Colon (tissue), 2 donors: ENCODE data around the gene OSBPL2.

Experiments used
- FAIRE-seq: peaks from 2 replicates; lab custom pipeline; 2012; peaks lifted over from hg19 to GRCh38; lab: Jason Lieb, UNC
- donor health status: control.
- donor health status: control.

The OSBPL2 gene

DNA sequence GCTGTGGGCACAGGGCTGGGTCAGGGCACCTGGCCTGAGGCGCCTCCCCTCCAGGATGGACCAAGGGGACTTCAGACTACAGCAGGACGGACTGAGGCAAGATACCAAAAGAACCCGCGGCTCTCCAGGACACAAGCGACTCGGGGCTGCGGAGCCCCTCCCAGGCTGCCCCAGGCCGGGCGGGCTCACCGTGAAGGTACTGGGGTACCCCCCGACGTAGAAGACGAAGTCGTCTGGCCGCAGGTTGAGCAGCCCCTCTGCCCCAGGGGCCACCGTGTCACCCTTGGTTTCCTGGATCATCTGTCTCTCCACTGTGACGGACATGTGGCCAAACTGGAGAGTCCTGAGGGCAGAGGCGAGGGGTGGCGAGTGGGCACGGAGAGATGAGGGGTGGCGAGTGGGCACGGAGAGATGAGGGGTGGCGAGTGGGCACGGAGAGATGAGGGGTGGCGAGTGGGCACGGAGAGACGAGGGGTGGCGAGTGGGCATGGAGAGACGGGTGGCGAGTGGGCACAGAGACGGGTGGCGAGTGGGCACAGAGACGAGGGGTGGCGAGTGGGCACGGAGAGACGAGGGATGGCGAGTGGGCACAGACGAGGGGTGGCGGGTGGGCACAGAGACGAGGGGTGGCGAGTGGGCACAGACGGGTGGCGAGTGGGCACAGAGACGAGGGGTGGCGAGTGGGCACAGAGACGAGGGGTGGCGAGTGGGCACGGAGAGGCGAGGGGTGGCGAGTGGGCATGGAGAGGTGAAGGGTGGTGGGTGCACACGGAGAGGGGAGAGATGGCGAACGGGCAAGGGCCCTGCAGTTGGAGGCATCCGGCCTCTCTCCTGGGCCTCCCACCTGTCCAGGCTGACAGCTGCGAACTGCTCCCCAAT is 75.4 kb downstream of the OSBPL2 start:
- FAIRE-seq = no peak

DNA sequence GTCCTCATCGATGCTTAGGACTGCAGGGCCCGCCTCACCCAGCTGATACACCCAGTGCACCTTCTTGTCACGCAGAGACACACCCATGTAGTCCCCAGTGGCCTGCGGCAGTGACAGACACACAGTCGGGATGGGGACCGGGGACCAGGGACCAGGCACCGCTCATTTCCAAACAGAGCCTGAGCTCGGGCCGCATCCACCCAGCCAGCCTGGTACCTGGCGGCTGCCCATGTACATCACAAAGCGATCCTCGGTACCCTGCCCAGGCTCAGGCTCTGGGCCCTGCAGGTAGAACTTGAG is 76.0 kb downstream of the OSBPL2 start:
- FAIRE-seq = no peak

DNA sequence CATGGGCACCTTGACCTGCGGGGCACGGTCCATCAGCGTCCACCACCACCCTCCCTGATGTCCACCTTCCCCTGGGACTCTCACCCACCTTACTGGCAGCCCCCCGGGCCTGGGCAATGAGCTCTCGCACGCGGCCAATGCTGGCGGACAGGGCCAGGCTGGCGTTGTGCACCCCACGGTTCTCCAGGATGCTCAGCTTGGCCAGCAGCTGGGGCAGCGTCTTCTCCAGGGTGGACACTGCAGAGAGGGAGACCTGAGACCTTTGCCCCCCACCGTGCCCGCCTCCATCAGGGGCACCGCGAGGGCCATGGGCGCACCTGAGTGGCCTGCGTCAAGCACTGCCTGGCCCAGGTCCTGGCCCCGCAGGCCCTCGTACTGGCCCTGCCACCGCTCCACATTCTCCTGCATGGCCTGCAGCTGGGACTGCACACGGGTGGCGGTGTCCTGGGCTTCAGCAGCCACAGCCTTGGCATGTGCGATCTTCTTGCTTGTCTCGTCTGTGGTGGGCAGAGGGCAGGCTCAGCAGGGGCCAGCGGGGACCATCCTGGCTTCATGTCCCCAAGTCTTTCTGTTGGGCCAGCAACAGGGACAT is 76.5 kb downstream of the OSBPL2 start:
- FAIRE-seq = no peak

- no peak for FAIRE-seq
These were observed 77.5 kb downstream of the OSBPL2 start for GRCh38 chr20:62315773-62316172.

GRCh38 chr20:62316331-62317166 is 78.2 kb downstream of the OSBPL2 start:
- no peak for FAIRE-seq

DNA sequence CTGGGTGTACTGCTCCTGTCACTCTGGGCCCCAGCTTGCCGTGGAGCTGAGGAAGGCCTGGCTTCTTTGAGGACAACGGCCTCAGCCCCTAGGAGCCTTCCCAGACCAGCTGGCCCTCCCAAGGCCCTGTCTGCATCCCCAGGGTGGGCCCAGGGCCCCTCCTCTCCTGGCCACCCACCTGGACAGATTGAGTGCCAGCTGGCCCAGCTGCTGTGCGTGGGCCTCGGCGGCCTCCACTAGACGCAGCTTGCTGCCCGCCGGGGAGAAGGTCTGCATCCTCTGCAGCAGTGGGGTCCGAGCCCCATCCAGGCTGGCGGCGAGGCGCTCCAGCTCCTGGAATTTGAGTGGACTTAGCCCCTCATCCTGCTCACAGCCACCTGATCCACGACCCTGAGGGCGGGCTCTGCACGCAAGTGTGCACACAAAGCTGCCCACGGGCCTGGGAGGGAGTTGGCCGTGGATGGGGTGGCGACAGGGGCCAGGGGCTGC is 78.9 kb downstream of the OSBPL2 start:
- FAIRE-seq = no peak

- FAIRE-seq = no peak
These were observed 80.4 kb downstream of the OSBPL2 start for GRCh38 chr20:62318400-62319345.

DNA sequence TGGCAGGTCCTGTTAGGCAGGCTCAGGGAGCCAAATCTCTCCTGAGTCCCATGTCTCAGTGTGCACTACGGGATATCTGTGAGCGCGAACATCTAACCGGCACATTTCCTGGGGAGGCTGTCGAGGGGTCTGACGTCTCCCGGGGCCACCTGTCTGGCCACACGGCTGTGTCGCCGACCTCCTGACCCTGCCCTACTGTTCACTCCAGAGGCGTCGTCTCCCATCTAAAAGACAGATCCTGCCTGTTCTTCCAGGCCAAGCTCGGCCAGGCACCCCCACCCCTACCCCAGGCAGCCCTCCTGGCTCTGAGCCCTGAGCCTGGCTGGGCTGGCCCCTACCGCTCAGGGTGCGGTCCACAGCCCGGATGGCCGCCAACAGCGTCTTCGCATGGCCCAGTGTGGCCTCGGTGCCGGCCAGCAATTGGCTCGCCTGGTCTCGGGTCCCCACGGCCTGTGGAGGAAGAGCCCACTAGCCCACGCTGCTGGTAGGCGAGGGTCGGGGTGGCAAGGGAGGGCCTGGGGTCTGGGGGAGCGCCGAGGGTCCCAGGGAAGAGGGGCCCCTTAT is 81.1 kb downstream of the OSBPL2 start:
- no peak for FAIRE-seq

DNA sequence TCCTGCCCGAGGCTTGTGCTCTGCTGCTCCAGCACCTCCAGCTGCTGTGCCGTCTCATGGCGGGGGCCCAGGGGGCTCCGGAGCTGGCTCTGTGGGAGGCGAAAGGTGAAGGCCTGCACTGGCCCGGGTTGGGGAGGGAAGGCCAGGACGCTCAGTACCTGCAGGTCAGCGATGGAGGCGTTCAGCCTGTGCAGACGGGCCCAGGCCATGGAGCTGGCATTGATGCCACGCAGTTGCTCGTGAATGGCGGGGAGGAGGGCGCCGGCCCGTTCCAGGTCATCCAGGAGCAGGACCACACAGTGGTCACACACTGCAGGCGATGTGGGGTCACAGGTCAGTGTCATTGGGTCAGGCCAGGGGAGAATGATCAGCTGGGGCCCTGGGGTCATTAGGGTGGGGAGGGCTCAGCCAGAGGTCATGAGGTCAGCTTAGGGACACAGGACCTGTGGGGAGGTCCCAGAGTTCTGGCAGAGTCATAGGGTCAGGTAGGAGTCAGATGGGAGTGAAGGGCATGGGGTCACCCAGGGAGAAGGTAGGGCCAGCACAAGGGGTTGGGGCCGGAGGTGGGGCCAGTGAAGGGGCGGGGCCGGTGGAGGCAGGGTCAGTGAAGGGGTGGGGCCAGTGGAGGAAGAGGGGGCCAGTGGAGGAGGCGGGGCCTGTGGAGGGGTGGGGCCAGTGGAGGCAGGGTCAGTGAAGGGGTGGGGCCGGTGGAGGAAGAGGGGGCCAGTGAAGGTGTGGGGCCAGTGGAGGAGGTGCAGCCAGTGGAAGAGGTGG is 82.4 kb downstream of the OSBPL2 start:
- no peak for FAIRE-seq

GRCh38 chr20:62321521-62321948 is 83.2 kb downstream of the OSBPL2 start:
- no peak for FAIRE-seq

GRCh38 chr20:62321975-62322374 is 83.7 kb downstream of the OSBPL2 start:
- no peak for FAIRE-seq

DNA sequence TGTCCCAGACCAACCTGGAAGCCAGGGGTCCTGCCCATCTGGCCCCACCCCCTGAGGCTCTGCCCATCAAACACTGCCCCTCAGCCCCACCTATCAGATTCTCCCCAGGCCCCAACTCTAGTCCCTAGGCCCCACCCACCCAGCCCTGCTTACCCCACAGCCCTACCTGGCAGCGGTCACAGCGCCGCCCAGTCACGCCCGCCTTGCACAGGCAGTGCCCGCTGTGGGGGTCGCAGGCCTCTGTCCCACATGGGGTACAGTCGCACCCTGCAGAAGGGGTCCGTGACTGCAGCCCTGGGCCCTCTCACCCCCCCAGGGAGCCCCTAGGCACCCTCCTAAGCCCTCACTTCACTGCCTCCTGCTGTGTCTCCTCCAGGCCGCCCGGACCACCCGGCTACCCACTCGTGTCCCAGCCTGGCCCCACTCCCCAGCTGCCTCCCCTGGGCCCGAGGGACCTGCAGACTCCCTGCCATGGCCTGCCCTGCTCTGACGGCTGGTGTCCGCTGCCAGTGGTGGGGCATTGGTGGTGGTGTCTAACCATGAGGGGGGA is 84.2 kb downstream of the OSBPL2 start:
- no peak for FAIRE-seq

DNA sequence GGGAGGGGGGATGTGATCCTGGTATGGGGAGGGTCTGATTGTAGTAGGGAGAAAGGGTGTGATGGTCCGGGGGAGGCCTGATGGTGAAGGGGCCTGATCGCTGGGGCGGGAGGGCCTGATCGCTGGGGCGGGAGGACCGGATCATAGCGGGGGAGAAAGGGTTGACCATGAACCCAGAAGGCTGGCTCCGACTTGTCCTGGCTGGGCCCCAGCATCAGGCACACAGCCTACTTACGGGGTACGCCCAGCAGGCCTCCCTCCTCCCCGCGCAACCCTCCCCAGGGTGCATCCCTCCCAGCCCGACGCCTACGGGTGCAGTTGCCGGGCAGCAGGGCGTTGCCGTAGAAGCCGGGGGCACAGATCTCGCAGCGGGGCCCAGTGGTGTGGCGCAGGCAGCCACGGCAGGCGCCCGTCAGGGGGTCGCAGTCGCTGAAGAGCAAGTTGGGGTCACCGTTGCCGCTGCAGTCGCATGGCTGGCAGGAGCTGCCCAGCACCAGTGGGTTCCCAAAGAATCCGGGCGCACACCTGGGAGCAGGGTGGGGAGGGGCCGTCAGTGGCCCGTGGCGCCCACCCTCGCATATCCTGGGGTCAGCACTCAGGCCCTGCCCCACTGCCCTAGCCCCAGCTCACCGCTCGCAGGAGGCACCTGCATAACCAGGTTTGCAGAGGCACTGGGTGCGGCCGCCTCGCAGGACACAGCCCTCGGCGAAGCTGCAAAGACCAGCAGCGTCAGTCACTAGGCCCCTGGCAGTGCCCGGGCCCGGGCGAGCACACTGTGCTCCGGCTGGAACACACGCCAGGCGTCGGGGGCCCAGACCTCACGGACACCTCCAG is 85.0 kb downstream of the OSBPL2 start:
- no peak for FAIRE-seq

DNA sequence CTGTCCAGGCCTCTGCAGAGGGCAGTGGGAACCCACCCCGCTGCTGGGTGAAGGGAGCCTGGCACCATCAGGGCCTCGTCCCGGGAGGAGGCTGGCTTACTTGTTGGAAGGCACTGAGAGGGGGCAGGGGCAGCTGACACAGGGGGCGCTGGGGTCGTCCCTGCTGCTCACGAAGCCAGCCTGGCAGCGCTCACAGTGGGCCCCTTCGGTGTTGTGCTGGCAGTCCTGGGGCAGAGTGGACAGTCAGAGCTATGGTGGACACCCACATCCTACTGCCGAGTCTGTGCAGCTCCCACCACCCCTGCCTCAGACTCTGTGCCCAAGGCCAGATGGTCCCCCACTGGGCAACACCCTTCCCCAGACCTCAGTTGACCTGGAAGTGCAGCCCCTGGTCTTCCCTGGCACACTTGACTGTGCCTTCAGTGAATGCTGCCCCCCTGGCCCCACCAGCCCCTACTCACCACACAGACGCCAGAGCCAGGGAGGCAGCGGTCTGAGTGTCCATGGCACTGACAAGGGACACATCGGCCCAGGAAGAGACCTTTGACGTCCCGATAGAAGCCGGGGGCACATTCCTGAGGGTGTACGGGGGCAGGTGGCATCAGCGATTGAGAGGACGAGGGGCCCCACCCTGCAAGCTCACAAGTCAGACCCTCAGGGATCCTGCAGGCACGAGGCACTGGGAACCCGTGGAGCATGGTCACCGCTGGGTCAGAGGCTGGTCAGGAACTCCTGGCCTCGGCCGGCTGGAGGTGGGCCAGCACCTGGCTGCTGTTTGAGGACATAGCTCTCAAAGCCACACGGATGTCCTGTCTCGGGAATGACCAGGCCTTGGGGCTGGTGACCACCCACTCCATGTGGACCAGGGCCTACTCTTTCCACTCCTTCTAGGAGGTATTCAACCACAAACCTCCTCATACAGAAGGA is 85.9 kb downstream of the OSBPL2 start:
- FAIRE-seq = no peak

GRCh38 chr20:62325172-62325905 is 87.0 kb downstream of the OSBPL2 start:
- FAIRE-seq = no peak

- no peak for FAIRE-seq
These were observed 88.2 kb downstream of the OSBPL2 start for GRCh38 chr20:62326559-62326958.

GRCh38 chr20:62326959-62327725 is 88.8 kb downstream of the OSBPL2 start:
- FAIRE-seq = no peak
